NCI-H2196 (cell line): ENCODE measurements around the gene NEK1.
"Not testable (repeated sequence)": the region's sequence is repeated elsewhere in the genome, so short reads cannot be mapped to it uniquely, and the experiment has no call there.

Experiments
- DNase-seq: peaks from one replicate; lab custom pipeline; 2025; ENCODE audit not compliant: unreplicated experiment; lab: John Stamatoyannopoulos, UW

The NEK1 gene

DNA sequence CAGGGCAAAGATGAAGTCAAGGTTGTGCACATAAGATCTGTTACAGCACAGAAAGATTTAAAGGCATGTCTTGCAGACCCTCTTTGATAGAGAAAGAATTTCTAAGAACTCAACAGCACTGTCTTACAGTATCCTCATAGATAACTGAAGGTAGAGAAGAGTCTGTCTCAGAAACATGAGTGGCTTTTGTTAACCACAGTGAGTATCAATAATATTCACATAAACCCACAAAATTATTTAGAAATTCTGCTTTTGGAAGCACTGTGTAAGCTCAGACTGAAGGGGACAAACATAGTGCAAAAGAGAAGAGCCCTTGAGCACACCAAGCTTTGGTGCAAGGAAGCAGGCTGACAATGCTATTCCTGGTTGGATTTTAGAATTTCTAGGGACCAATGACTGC lies 175.6 kb downstream of the NEK1 start:
- no peak for DNase-seq

DNA sequence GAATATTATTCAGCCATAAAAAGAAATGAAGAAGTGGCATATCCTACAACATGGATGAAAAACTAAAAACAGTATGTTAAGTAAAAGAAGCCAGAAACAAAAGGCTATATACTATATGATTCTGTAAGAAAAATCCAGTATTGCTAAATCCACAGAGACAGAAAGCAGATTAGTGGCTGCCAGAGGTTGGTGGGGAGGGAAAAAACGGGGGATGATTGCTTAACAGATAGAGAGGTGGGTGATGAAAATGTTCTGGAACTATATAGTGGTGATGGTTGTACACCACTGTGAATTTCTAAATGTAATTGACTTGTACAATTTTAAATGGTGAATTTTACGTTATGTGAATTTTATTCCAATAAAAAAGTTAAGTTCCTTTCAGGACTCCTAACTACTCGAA lies 184.0 kb downstream of the NEK1 start:
- no peak for DNase-seq

DNA sequence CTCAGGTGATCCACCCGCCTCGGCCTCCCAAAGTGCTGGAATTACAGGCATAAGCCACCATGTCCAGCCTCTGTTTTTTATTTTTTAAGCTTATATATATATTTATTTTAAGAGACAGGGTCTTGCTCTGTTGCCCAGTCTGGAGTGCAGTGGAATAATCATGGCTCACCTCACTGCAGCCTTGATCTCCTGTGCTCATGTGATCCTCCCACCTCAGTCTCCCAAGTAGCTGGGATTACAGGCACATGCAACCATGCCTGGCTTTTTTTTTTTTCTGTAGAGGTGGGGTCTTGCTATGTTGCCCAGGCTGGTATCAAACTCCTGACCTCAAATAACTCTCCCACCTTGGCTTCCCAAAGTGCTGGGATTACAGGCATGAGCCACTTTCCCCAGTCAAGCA lies 184.7 kb downstream of the NEK1 start:
- DNase-seq: not testable (repeated sequence)

DNA sequence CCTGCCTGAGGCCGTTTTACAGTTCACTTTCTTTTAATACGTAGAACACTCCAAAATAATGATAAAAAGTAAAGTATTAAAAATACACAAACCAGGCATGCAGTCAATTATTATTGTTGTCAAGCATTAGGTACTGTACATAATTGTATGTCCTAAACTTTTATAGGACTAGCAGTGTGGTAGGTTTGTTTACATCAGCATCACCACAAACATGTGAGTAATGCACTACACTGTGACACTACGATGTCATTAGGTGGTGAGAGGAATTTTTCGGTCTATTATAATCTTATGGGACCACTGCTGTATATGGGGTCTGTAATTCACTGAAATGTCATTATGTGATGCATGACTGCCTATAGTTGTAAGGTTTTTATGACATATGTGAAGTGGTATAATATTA lies 192.1 kb downstream of the NEK1 start:
- DNase-seq: no peak

DNA sequence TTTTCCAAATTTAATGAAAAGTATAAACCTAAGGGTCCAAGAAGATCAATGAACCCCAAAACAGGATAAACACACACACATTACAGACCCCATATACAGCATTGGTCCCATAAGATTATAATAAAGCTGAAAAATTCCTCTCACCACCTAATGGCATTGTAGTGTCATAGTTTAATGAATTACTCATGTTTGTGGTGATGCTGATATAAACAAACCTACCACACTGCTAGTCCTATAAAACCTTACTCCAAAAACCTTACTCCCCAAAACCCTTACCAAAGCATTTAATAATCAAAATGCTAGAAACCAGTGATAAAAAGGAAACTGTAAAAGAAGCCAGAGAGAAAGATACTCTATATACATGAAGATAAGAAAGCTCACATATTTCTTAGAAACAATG lies 193.5 kb downstream of the NEK1 start:
- DNase-seq: no peak

DNA sequence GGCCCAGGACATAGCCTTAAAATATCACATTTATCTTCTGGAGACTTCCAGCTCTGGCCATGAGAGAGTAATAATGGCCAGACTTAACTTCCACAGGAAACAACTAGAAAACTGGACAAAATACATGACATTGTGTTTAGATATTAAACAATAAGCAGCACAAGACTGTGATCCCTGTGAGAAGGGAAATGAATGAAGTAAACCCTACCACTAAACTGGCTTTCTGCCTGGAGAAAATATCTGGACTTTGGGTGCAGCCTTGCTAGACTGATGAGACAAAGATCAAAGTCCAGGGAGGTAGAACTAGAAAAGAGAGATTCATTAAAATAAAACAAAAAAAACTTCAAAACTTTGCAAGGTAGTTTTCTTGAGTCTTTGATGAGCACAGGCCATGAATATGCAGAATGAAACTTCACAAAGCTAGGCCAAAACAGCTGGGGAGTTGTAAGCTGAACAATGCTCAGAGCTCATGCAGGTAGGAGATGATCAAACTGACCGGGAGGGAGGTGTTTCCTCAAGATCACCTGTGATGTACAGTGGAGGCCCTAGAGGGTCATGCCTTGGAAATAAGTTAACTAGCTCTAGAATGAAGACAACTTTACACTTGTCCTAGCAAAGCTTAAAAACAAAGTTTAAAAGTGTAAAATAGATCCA lies 194.6 kb downstream of the NEK1 start:
- no peak for DNase-seq

DNA sequence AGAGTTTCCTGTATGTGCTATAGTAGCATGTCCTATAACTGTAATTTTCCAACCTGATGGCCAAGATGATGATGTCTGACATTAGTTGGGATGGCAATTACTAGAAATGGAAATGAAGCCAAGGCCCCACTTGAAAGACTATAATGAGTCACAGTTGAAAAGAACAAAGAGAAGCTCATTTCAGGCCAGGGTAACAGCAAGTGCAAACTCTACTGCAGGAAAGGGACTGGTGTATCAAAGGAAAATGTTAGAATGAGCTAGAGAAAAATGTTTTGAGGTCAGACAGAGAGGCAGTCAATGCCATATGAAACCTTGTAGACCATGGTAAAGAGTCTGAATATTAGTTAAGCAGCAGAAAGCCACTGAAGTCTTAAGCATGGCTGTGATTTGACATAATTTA lies 195.4 kb downstream of the NEK1 start:
- peak; percentile 1 for DNase-seq

DNA sequence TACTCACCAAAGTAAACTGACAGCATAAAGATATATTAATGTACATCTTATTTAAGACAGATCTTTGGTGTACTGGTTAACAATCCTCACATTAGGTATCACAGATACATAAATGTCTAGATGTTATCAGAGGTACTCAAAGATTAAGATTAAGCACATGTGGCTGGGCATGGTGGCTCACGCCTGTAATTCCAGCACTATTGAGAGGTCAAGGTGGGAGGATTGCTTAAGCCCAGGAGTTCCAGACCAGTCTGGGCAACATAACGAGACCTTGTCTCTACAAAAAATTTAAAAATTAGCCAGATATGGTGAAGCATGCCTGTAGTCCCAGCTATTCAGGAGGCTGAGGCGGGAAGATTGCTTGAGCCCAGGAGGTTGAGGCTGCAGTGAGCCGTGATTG lies 195.9 kb downstream of the NEK1 start:
- no peak for DNase-seq

DNA sequence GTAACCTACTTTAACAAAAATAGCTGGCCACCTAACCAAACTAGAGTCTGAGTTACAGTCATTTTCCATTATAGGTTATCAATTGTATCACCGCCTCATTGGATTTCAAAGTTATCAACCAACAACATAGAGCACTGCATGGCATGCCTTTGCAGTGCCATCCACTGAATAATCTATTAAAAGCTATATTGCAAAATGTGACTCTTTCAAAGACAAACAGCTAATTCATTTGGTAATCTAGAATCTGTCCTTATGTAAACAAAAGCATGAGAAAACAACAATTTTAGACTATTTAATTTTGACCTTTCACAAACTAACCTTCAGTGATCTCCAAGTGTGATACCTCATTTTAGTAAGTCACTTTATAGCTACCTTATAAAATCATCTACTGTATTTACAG lies 197.5 kb downstream of the NEK1 start:
- no peak for DNase-seq

DNA sequence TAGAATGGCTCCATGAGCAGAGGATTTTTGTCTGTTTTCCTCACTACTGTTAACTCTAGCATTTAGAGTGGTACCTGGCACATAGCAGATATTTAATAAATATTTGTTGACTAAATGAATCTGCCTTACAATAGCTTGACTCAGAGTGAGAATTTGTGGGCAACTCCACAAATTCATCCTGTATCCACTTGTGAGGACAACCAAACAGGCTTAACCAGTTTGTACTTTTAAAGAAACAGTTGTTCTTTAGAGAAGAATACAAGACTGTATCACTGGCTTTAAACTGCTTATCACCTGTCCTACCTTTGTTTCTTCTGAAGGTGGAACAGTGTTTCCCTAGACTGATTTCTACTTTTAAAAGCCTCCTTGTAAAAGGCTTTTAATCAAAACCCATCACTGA lies 200.3 kb downstream of the NEK1 start:
- no peak for DNase-seq

DNA sequence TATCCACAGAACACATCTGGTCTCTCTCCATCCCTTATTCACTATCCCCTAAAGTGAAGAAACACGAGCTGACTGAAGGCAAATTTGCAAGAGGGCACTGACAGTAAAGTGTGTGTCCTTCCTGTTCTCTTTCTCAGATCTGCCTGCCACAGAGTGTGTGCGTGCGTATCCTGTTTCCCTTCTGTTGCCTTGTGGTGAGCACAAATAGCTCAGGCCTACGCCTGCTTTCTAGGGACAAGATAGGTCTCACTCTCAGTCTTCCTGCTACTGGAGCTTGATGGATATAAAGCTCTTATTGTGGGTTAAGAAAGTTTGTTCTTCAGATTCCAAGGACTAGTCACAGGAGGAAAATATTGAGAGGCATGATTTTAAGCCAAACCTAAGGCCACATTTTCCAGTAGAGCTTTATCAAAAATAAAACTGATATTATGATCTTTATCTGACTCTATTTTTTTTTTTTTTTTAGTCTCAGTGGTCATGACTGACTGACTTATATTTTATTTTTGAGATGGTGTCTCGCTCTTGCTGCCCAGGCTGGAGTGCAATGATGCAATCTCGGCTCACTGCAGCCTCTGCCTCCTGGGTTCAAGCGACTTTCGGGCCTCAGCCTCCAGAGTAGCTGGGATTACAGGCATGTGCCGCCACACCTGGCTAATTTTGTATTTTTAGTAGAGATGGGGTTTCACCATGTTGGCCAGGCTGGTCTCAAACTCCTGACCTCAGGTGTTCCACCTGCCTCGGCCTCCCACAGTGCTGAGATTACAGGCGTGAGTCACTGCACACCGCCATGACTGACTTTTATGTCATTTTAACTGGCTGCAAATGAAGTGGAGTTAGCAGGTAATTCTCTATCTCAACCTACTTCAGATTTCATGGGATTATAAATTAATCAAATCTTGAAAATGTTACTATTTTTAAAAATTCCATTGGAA lies 201.3 kb downstream of the NEK1 start:
- DNase-seq: peak; percentile 17

DNA sequence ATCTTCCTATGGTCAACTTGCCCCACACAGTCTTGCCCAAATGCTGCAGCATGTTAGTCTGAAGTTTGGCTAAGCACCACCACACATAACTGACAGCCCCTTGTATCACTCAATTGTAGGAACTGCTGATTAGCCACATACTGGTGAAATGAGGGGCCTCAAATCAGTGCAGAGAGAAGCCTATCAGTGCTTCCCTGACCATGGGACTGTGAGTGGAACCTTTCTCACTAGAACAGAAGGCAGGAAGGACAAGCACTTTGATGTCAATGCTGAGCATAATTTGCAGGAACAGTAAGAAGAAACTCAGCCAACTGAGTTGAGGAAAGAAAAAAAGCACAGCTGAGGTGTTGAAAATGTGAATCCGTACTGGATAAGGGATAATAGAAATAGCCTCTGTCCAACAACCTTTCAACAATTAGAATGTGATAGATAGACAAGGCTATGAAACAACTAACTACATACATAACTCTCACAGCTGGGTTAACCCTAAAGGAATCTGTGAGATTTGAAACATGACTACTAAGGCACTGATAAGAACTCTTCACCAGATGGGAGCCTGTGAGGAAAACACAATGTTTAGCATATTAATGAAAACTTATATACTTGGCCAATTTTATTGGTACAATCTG lies 205.1 kb downstream of the NEK1 start:
- no peak for DNase-seq

DNA sequence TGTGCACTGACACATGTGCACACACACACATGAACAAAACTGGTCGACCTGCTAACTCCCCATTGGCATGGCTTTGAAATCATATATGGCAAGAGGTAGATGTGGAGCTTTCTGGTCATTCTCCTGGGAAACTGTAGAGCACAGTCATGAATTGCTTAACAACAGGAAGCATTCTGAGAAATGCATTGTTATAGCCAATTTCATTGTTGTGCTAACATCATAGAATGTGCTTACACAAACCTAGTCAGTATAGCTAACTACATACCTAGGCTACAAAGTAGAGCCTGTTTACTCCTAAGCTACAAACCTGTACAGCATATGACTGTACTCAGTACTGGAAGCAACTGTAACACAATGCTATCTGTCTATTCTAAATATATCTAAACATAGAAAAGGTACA lies 207.4 kb downstream of the NEK1 start:
- no peak for DNase-seq

DNA sequence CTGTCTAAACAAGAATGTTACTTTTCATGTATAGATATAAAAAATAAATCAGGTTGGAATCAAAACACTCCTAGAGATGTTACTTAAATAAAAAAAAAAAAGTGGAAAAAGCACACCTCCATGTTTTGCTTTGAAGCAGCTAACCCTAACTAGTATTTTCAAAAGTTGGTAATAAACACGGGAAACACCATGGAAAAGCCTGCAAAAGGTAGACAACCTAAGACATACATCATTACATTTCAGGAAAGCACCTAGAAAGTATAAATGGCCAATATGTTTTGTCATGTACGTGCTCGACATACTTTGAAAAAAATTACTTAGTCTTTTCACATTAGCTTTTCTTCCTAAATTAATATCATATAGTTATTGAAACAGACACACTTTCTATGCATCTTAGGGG lies 211.6 kb downstream of the NEK1 start:
- no peak for DNase-seq

DNA sequence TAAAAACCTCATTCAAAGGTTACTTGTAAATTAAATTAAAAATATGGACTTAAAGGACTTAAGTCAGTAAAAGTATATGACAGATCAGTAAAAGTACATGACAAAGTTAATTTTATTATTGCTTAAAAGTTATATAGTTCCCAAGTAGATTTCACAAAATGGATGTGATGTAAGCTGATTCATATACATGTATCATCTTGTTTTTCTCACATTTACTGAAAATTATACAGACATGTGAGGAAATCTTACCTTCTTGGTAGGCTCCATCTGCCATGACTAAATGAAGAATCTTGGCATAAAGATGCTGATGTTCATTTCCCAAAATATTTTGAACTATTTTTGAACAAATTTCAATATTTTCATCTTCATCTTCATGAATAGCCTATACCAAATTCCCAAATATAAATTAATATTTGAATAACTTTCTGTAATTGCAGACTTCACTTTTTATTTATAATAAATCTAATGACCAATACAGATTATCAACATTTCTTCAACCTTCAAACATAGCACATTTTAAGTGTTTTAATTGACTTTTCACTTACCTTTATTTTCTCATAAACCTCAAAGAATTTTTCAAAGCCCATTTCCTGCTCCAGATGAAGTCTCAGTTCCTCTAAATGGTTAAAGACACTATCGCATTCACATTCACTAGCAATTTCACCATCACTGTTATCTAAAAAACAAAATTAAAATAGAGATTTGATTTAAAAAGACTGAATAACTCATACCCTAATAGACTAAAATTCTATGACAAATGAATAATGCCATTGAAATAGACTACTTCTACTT lies 212.2 kb downstream of the NEK1 start:
- no peak for DNase-seq

DNA sequence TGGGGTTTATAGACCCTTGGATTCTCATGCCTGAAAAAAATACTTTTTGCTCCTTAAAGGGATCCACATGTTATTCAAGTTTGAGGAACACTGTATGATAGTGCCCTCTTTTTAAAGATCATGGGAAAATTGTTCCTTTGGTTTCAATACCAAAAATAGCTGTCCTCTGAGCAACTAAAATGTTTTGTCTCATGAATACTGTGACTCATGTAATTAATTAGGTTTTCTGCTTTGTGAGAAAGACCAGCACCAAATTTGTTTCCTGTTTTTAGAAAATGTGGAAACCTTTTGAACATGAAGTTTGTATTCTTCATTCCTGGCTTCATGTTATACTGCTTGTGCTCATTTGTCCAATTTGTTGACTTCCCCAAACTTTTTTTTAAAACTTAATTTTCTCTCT lies 214.1 kb downstream of the NEK1 start:
- DNase-seq: no peak

DNA sequence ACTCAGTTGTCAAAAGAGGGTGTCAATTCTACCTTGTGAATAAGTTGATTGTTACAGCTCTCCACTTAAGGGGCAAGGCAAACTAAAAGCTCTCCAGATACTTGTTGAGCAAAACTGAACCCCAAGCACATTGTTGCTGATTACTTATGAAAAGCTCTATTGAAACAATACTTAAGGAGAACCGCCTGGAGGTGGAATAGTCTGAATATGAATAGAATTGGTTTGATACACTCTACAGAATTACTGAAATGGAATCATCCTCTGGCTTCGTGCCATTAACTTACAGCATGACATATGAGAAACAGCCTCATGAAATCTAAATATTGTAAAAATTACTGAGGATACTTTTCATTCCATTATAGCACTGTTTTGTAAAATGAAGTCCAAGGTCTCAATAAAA lies 214.6 kb downstream of the NEK1 start:
- DNase-seq: no peak

DNA sequence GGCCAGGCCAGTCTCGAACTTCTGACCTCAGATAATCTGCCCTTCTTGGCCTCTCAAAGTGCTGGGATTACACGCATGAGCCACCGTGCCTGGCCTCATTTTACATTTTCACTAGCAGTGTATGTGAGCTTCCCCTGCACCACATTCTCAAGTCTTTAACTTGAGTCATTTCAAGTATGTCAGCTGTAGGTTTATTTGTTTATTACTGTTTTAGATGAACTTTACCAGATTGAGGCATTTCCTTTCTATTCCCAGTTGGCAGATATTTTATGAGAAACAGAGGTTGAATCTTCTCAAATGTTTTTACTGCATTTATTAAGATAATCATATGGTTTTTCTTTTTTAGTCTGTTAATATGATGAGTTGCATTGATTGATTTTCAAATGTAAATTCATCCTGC lies 227.0 kb downstream of the NEK1 start:
- DNase-seq: no peak

DNA sequence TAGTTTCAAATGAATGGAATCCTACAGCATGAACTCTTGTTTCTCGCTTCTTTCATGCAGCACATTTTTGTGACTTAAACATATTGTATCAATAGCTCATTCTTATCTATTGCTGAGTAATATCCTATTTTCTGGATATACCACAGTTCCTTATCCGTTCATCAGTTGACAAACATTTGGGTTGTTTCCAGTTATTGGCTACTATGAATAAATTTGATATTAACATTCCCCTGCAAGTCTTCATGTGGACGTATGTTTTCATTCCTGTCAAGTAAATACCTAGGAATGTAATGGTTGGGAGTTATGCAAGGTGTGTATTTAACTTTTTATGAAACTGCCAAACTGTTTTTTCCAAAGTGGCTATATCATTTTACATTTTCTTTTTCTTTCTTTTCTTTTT lies 227.6 kb downstream of the NEK1 start:
- DNase-seq: no peak

DNA sequence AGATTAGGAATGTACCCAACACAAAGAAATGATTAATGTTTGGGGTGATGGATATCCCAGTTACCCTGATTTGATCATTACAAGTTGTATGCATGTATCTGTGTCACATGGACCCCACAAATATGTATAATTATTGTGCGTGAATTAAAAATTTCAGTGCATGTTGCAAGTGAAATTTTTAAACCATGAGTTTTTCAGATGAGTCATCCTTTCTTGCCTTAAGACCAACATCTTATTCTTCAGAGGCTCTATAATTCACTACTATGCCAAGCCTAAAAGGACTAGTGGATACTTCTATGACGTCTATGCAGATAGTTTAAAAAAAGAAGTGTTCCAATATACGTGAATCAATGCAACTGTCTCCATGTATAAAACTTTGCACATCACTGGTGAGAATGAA lies 228.7 kb downstream of the NEK1 start:
- DNase-seq: no peak

DNA sequence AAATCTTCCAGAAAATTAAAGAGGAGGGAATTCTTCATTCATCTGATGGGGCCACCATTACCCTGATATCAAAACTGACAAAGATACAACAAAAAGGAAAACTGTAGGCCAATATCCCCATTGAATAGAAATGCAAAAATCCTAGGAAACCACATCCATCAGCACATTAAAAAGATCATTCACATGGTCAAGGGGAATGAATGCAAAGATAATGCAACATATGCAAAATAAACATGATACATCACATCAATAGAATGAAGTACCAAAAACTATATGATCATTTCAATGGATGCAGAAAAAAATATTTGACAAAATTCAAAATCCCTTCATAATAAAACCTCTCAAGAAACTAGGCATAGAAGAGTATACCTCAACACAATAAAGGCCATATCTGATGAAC lies 232.7 kb downstream of the NEK1 start:
- no peak for DNase-seq
